B cell (primary cell): Measurements from ENCODE around the gene SFMBT1. TPM values are rescaled to one million over a fixed set of nuclear protein-coding genes. Genes with fewer than 3 reads are reported as not detected.

Experiments used
- ATAC-seq: fragments of 200-7000 bp; cut with Tn5 transposase; one replicate; pipeline ENCODE4 v1.10.0; 2021; ENCODE audit warnings: low read depth, mild to moderate bottlenecking, moderate number of reproducible peaks, moderate library complexity
- CTCF ChIA-PET: fragments of 350-600 bp; sonication (Branson Sonifier 250); formaldehyde crosslinking; loops from one replicate; lab custom pipeline; 2021; ENCODE audit warnings: antibody characterized with exemption, inconsistent platforms; lab: Charles Lee
- POLR2A ChIA-PET: fragments of 350-600 bp; sonication (Branson Sonifier 250); formaldehyde crosslinking; loops from one replicate; lab custom pipeline; 2021; ENCODE audit warnings: antibody characterized with exemption; lab: Charles Lee
- DNase-seq: peaks from one replicate; pipeline ENCODE4 v3.0.0; 2013
- H2AFZ ChIP-seq: 2 replicates; pipeline ENCODE4 v1.6.1; 2012; ENCODE audit warnings: mild to moderate bottlenecking, low read depth, low read length; ENCODE audit not compliant: insufficient read depth, poor library complexity, severe bottlenecking
- H3K27ac ChIP-seq, 2 donors: 1 replicate in 1 of 2; 2 replicates in 1 of 2; pipeline ENCODE4 v1.5.1; 2012 to 2013; ENCODE audit warnings: low read length in 2 of 2, mild to moderate bottlenecking in 2 of 2, moderate library complexity in 1 of 2
- H3K27me3 ChIP-seq, 4 experiments: fragments of 200-600 bp in 1 of 4; sonication (generic) in 1 of 4; replicated peaks in 1 of 4; 1 replicate in 2 of 4; 2 replicates in 2 of 4; pipeline versions ENCODE4 v1.6.1 to v1.7.0; 2013 to 2016; ENCODE audit warnings: low read length in 3 of 4, mild to moderate bottlenecking in 2 of 4, mixed read lengths in 1 of 4, moderate library complexity in 1 of 4; ENCODE audit not compliant: insufficient read depth in 4 of 4, control insufficient read depth in 3 of 4; ENCODE audit errors: control extremely low read depth in 1 of 4
- H3K36me3 ChIP-seq, 2 experiments: replicated peaks in 1 of 2; 1 replicate in 1 of 2; 2 replicates in 1 of 2; pipeline versions ENCODE4 v1.6.1 to v1.7.1; 2013; ENCODE audit warnings: low read length in 1 of 2; ENCODE audit not compliant: insufficient read depth in 2 of 2, control insufficient read depth in 1 of 2; ENCODE audit errors: control extremely low read depth in 1 of 2, extremely low read depth in 1 of 2
- H3K4me1 ChIP-seq, 2 donors: fragments of 200-600 bp in 1 of 2; sonication (generic) in 1 of 2; 1 replicate in 1 of 2; 2 replicates in 1 of 2; pipeline versions ENCODE4 v1.5.1 to v1.6.1; 2013 to 2017; ENCODE audit warnings: low read length in 2 of 2; ENCODE audit not compliant: control insufficient read depth in 2 of 2, insufficient read depth in 2 of 2
- H3K4me2 ChIP-seq: replicated peaks from 2 replicates; pipeline ENCODE3; 2012; ENCODE audit warnings: mild to moderate bottlenecking, low read depth, low read length; ENCODE audit not compliant: poor library complexity, severe bottlenecking
- H3K4me3 ChIP-seq, 5 experiments: fragments of 200-600 bp in 1 of 5; sonication (generic) in 1 of 5; 1 replicate in 3 of 5; 2 replicates in 2 of 5; pipeline versions ENCODE4 v1.5.1 to v1.7.0; 2011 to 2016; ENCODE audit warnings: low read length in 4 of 5, mild to moderate bottlenecking in 4 of 5, low read depth in 2 of 5, control low read depth in 1 of 5, moderate library complexity in 1 of 5; ENCODE audit not compliant: insufficient read depth in 1 of 5; ENCODE audit errors: control extremely low read depth in 1 of 5, extremely low read depth in 1 of 5
- H3K79me2 ChIP-seq: fragments of 200-600 bp; sonication (generic); one replicate; pipeline ENCODE4 v1.6.0; 2016; ENCODE audit warnings: low read length; ENCODE audit not compliant: control insufficient read depth, insufficient read depth
- H3K9ac ChIP-seq: fragments of 200-600 bp; sonication (generic); 2 replicates; pipeline ENCODE4 v1.6.1; 2017; ENCODE audit warnings: mild to moderate bottlenecking, low read length, moderate library complexity
- H3K9me3 ChIP-seq, 3 donors: one replicate each; pipeline versions ENCODE4 v1.6.1 to v1.7.1; 2013; ENCODE audit warnings: low read length in 2 of 3; ENCODE audit not compliant: control insufficient read depth in 2 of 3, insufficient read depth in 1 of 3; ENCODE audit errors: control extremely low read depth in 1 of 3
- H4K20me1 ChIP-seq: 2 replicates; pipeline ENCODE4 v1.6.0; 2012; ENCODE audit warnings: mild to moderate bottlenecking, low read length; ENCODE audit not compliant: insufficient read depth, control insufficient read depth, poor library complexity, severe bottlenecking
- H3K27ac Mint-ChIP-seq: one replicate; pipeline ENCODE4 v1.8.0; 2021; ENCODE audit warnings: mixed read lengths
- H3K27me3 Mint-ChIP-seq: one replicate; pipeline ENCODE4 v1.8.0; 2021; ENCODE audit warnings: mixed read lengths
- H3K4me1 Mint-ChIP-seq: one replicate; pipeline ENCODE4 v1.8.0; 2021; ENCODE audit warnings: mixed read lengths
- H3K4me3 Mint-ChIP-seq: one replicate; pipeline ENCODE4 v1.8.0; 2021; ENCODE audit warnings: mixed read lengths
- H3K9me3 Mint-ChIP-seq: one replicate; pipeline ENCODE4 v1.8.0; 2022; ENCODE audit warnings: mixed read lengths; ENCODE audit not compliant: insufficient read depth
- EZH2 ChIP-seq: IDR thresholded peaks from 2 replicates; pipeline ENCODE4 v1.6.1; 2012; ENCODE audit warnings: borderline replicate concordance, low read depth, mild to moderate bottlenecking, moderate library complexity, low read length; ENCODE audit not compliant: insufficient read depth, poor library complexity, severe bottlenecking
- WGBS: methylation state at CpG from one replicate; pipeline ENCODE4 v1.1.5; 2013; ENCODE audit warnings: missing lambda C conversion rate; ENCODE audit not compliant: insufficient coverage; 5-methylcytosine and 5-hydroxymethylcytosine counted together
- intact Hi-C: fragments of 100-400 bp; cut with micrococcal nuclease; formaldehyde crosslinking; loops from one replicate; pipeline ENCODE4 v1.10.0; 2022
- polyA plus RNA-seq: library from polyadenylated mRNA; depleted of rRNA; stranded (reverse); fragments of >200 nt; gene quantifications from 2 replicates; pipeline ENCODE4 v1.2.3, GENCODE V29; 2012
- total RNA-seq, 2 donors: library from RNA; stranded (reverse); fragments of 120-200 nt in 1 of 2; gene quantifications; 1 replicate in 1 of 2; 2 replicates in 1 of 2; pipeline versions ENCODE4 v1.2.3 to v1.2.4, GENCODE V29; 2013 to 2022
- TF ChIP-seq, protein P1 (sequence below): fragments of 200-600 bp; IDR thresholded peaks from one replicate; pipeline ENCODE4 v1.8.0; 2022; ENCODE audit warnings: antibody characterized with exemption, mild to moderate bottlenecking

The SFMBT1 gene
- total and polyA plus RNA-seq, 2 donors (not counting 1 experiment from before 2014, with no cell fraction given), result 9.9 to 55.8 TPM

DNA sequence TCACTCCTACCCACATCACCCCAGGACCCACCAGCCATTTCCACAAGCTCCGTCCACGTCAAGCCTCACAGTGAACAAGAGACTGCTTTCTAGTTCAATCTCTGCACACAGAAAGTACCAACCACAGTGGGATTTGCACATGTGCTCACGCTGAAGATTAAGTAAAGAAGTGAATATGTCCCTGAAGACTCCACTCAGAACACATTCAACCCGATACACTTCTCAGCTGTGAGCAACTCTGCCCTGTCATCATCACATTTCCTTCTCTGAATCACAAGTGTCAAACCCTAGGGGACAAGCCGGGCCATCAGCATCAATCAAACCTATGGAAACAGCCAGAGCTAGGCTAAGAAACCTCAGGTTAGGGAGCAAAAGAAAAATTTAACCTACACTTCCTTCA, 150.5 kb downstream of the SFMBT1 start:
- no peak overlapping the region for H3K9ac ChIP-seq
- 50% methylated on average over 3 of the region's 5 CpGs for WGBS
- POLR2A ChIA-PET, result no interaction called here
- H3K27me3 Mint-ChIP-seq, result no peaks in the 10 kb centered on the region
- CTCF ChIA-PET, result no interaction called here
- no peak overlapping the region for H3K4me3 ChIP-seq
- TF ChIP-seq EZH2, result no peak
- TF ChIP-seq, protein P1, sequence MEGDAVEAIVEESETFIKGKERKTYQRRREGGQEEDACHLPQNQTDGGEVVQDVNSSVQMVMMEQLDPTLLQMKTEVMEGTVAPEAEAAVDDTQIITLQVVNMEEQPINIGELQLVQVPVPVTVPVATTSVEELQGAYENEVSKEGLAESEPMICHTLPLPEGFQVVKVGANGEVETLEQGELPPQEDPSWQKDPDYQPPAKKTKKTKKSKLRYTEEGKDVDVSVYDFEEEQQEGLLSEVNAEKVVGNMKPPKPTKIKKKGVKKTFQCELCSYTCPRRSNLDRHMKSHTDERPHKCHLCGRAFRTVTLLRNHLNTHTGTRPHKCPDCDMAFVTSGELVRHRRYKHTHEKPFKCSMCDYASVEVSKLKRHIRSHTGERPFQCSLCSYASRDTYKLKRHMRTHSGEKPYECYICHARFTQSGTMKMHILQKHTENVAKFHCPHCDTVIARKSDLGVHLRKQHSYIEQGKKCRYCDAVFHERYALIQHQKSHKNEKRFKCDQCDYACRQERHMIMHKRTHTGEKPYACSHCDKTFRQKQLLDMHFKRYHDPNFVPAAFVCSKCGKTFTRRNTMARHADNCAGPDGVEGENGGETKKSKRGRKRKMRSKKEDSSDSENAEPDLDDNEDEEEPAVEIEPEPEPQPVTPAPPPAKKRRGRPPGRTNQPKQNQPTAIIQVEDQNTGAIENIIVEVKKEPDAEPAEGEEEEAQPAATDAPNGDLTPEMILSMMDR, result no peak
- ATAC-seq (no peak), DNase-seq (no peak)
- peak overlapping the region; percentile 57 for H3K27ac Mint-ChIP-seq
- no peaks in the 10 kb centered on the region for H3K36me3 ChIP-seq
- no peaks in the 10 kb centered on the region for H3K9me3 ChIP-seq
- peaks cover 63% of the 10 kb centered on the region for H3K79me2 ChIP-seq
- H3K4me1 ChIP-seq, result peaks cover 26 to 40% of the 10 kb centered on the region in 2 donors
- H3K4me1 Mint-ChIP-seq, result peaks cover 63% of the 10 kb centered on the region
- no peak overlapping the region for H3K27ac ChIP-seq
- no peak overlapping the region for H3K4me2 ChIP-seq
- H3K4me3 Mint-ChIP-seq, result peak overlapping the region; percentile 93
- no peak overlapping the region for H2AFZ ChIP-seq
- H4K20me1 ChIP-seq, result peaks cover 7% of the 10 kb centered on the region
- intact Hi-C loops, result loop anchor here (5.0 to 10.0 kb wide), 5 partner anchors 37 to 1223 kb away; partner anchors contain the start of genes TEX264, TKT and UQCC5
- no peaks in the 10 kb centered on the region for H3K27me3 ChIP-seq
- H3K9me3 Mint-ChIP-seq, result no peaks in the 10 kb centered on the region

DNA sequence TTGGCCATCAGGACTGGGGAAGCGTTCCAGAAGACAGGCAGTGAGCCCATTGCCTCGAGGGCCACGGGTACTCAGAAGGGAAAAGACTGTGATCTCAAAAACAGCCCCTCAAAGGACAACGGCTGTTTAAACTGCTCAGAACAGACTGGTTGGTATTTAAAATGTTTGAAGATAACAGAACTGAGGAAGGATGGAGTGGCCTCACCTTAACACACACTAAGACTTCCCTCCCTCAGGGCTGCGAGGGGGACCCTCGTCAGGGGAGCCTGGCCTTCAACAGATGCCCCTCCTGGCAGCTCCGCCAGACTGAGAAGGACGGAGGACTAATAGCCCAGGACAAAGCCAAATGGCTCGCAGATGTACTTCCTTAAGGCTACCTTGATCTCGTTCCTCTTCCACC, 151.1 kb downstream of the SFMBT1 start:
- no peaks in the 10 kb centered on the region for H3K36me3 ChIP-seq
- DNase-seq, result no peak
- H3K9me3 ChIP-seq, result no peaks in the 10 kb centered on the region
- no peak overlapping the region for H3K4me3 Mint-ChIP-seq
- no peak overlapping the region for H3K4me2 ChIP-seq
- POLR2A ChIA-PET, result no interaction called here
- TF ChIP-seq EZH2, result no peak
- TF ChIP-seq, protein P1, result no peak
- H3K4me1 Mint-ChIP-seq, result peaks cover 63% of the 10 kb centered on the region
- H3K9ac ChIP-seq, result no peak overlapping the region
- peaks cover 26 to 40% of the 10 kb centered on the region in 2 donors for H3K4me1 ChIP-seq
- peaks cover 70% of the 10 kb centered on the region for H3K79me2 ChIP-seq
- intact Hi-C loops, result loop anchor here (5.0 to 10.0 kb wide), 5 partner anchors 38 to 1222 kb away; partner anchors contain the start of genes TEX264, TKT and UQCC5
- H3K27ac Mint-ChIP-seq, result no peak overlapping the region
- H4K20me1 ChIP-seq, result peaks cover 7% of the 10 kb centered on the region
- no peak for ATAC-seq
- no peaks in the 10 kb centered on the region for H3K27me3 Mint-ChIP-seq
- no peaks in the 10 kb centered on the region for H3K27me3 ChIP-seq
- no peak overlapping the region for H3K4me3 ChIP-seq
- H3K9me3 Mint-ChIP-seq, result no peaks in the 10 kb centered on the region
- CTCF ChIA-PET, result interaction anchor here (1.6 kb wide), 1 partner anchor 10 kb away, joined by 3 read pairs; no protein-coding TSS in a partner anchor
- no peak overlapping the region for H3K27ac ChIP-seq
- 95% methylated on average over 9 of the region's 10 CpGs for WGBS
- no peak overlapping the region for H2AFZ ChIP-seq
